Left hindlimb (tissue), 1 donor: ENCODE measurements around the gene RPL12.

Source experiments
- DNase-seq: peaks from one replicate; pipeline ENCODE4 v3.0.0-alpha.2; 2018

Gene RPL12

DNA sequence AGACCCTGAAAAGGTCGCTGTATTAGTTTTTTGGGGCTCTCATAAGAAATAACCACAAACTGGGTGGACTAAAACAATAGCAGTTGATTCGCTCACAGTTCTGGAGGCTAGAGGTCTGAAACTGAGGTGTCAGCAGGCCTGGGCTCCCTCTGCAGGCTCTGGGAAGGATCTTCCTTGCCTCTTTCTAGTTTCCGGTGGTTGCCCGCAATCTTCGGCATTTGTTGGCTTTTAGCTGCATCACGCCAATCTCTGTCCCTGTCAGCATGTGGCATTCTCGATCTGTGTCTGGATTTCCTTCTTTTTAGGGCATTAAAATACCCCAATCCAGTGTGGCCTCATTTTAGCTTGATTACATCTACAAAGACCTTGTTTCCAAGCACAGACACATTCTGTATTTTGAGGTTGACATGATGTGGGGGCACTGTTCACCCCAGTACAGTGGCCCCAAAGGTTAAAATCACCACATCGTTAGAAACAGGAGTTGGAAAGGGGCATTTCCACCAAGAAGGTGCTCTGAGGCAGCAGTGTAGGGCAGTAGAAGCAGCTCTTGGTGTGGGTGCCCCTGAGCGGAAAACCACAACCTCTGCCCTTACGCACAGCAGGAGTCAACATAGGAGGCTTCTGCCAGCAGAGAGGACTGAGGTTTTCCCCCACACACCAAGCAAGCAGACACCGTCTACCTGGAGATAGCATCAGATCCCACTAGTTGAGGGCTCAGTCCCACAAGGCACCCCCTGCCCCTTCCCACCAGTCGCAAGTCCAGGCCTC, 13.5 kb downstream of the RPL12 start:
- no peak for DNase-seq

DNA sequence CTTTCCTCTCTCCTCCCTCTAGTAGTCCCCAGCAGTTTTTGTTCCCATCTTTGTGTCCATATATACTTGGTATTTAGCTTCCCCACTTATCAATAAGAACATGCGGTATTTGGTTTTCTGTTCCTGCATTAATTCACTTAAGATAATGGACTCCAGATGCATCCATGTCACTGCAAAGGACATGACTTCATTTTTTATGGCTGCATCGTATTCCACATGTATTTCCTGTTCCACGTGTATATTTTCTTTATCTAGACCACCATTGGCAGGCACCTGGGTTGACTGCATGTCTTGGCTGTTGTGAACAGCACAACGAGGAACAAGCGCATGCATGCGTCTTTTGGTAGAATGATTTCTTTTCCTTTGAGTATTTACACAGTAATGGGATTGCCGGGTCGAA, 20.8 kb downstream of the RPL12 start:
- no peak for DNase-seq

DNA sequence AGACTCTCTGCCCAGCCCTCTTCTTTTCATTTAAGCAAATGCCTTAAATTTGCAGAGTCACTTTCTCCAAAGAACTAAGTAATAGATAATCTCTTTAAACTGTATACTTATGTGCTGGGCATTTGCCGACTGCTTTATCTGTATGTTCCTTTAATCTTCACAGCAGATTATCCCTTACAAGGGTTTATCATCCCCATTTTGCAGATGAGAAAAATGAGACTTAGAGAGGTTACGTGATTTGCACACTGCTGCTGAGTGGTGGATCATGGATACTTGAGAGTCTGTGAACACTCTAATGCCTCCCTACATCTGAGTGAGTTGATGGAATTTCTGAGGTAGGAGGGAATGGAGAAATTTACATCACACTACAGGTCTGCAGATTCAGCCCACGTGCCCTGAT, 22.9 kb downstream of the RPL12 start:
- no peak for DNase-seq

DNA sequence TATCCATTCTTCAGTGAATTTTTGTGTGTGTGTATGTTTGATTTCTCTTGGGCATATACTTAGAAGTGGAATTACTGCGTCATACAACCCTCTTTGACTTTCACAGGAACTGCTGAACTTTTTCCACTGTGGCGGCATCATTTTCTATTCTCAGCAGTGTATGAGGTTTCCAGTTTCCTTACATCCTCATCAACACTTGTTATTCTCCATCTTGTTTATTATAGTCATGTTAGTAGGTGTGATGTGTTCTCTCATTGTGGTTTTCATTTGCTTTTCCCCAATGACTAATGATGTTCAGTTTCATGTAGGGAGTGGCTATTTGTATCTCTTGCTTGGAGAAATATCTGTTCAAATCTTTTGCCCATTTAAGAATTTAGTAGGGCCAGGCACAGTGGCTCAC, 24.4 kb downstream of the RPL12 start:
- DNase-seq: no peak

DNA sequence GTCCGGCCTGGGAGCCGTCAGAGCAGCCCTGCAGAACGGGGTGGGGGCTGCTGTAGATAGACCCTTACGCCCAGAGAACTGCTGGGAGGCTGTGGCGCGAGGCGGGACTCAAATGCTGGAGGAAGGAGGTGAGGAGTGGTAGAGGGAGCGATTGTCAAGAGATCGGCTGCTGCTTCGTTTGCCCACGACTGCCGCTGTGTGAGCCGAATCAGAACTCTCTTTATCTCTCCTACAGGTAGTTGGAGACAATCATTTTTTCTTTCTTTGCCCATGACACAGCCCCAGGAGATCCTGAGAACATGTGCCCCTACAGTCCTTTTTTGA, 26.6 kb downstream of the RPL12 start:
- DNase-seq: no peak

DNA sequence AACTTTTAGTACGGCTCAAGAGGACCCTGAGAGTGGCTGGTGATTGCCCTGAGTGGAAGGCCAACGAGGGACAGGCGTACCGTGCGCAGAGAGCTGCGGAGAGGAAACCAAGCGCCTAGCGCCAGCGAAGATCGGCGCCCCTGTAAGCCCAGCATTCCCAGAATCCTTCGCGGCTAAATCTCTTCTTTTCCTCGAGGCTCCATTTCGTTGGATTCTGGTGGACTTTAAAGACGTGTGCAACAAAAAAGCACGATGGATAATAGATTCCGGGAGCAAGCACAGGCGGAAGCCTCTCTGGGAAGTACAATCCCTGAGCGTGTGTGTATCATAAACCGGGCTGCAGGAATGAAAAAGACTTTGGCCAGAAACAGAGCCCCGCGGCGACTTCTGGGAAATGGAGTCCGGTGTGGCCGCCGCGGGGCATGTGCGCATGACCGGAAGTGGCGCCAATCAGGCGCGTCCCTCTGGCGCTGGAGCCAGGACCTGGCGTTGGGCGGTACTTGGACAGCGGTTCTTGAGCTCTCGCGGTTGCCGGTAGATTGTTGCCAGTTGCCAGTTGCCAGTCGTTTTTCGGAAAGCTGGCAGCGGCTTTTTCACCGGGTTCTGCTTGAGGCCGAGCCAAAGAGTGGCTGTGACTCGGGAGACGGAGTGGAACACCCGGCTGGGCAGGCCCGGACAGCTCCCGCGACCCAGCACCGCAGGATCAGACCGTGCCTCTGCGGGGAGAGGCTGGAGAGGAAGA, 27.1 kb downstream of the RPL12 start, which contains the start of gene ZNF79:
TSS of gene ZNF79 (plus strand) at position 449 of the 742 bp plus-strand sequence. CDS start 406 bp downstream, outside the sequence.
- DNase-seq: peak; percentile 96

DNA sequence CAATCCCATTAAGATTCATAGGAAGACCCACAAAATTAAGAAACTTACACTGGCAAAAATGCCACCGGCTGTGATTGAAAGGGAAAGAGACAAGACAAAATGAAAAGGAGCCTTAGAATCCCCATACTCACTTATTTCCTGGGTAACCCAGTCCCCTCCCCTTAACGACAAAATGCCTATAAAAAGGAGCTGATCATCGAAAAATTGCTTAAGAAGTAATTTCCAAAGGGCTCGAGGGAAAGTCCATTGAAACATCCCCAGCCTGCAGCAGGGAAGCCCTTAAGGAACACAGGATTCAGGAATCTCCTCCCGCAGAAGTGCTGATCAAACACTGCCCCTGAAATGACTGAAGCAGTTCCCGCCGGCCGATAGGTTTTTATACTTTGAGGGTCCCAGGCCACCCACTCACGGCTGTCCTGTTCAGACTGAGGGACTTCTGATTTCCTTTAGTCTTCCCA, 27.7 kb downstream of the RPL12 start:
- DNase-seq: no peak

DNA sequence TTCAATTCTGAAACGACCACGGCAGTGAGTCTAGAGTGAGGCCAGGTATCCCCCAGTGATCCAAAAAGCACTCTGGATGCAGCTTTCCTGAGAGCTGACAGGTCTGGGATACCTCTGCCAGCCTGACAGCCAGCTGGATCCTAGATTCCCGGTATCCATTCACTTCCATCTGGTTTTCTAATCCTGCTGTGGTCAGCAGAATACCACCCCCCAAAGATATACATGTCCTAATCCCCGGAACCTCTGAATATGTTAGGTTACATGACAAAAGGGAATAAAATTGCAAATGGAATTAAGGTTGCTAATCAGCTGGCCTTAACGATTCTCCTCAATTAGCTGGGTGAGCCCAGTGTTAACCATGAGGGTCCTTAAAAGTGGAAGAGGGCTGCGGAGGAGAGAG, 28.4 kb downstream of the RPL12 start:
- no peak for DNase-seq

DNA sequence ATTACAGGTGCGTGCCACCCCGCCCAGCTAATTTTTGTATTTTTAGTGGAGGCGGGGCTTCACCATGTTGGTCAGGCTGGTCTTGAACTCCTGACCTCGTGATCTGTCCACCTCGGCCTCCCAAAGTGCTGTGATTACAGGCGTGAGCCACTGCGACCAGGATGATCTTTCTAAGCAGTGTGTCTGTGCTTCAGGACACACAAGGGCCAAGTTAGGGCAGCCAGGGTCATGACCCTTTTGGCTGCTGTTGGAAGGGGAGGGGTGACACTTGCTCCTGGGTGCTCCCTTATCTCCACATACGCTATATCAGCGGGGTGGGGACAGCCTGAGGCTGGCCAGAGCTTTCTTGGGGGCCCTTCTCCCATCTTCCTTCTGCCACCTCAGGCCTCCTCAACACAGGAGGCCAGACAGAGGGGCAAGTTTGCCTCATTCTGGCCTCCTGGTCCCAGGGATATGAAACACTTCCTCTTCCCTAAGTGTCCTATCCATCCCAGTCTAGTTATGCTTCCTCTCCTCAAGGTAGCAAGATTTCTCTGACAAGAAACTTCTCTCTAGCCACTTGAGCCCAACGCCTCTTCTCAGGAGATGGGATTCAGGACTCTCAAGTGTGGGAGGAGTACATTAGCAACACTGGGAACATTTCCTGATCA, 28.9 kb downstream of the RPL12 start:
- no peak for DNase-seq

DNA sequence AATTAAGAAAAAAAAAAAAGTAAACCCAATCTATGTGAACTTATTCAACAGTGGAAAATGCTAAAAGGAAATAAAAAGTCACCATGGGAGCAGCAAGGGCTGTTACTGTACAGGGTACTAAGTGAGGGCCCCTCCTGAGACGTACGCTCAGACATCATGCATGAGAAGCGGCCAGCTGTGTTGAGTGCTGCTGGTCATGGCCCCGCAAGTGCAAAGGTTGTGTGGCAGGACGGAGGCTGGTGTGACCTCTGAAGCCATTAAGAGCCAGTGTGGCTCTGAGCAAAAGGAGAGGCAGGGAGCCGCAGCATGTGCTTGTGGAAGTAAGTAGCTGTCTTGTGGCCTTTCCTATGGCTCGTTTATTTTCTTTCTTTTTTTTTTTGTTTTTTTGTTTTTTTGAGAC, 30.1 kb downstream of the RPL12 start:
- no peak for DNase-seq

DNA sequence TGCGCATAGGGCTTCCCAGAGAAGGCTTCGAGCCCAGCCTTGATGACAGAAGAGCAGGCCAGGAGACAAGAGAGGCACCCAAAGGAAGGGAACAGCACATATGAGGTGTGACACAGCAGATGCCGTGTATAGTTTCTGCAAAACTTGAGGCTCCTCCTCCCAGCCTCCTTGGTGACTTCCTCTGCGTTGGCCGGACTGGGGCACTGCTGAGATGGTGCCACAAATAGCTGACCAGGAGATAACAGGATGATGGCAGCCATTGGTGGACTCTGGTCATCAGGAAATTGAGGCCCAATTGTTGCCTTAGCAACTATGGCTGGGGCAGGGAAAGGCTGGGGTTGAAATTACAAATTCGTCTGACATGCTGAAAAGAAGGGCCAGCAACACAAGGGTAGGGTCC, 31.9 kb downstream of the RPL12 start:
- DNase-seq: no peak

DNA sequence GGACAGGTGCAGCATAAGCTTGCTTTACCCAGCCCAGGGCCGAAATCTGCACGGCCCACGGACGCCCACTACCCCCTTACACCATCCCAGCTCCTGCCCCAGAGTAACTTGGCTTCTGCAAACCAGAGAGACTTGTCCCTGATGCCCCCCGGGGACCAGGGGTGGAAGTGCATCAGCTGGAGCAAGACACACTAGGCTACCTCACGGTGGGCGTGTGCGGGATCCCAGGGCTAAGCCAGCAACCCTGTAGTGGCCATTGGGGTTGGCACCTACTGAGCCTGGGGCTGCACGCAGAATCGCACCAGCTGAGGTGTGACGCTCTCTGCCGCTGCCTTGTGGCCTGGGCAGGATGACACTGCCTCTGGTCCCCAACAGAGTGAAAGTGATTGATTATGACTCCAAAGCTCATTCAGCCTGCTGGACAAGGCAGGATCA, 33.2 kb downstream of the RPL12 start:
- DNase-seq: no peak

DNA sequence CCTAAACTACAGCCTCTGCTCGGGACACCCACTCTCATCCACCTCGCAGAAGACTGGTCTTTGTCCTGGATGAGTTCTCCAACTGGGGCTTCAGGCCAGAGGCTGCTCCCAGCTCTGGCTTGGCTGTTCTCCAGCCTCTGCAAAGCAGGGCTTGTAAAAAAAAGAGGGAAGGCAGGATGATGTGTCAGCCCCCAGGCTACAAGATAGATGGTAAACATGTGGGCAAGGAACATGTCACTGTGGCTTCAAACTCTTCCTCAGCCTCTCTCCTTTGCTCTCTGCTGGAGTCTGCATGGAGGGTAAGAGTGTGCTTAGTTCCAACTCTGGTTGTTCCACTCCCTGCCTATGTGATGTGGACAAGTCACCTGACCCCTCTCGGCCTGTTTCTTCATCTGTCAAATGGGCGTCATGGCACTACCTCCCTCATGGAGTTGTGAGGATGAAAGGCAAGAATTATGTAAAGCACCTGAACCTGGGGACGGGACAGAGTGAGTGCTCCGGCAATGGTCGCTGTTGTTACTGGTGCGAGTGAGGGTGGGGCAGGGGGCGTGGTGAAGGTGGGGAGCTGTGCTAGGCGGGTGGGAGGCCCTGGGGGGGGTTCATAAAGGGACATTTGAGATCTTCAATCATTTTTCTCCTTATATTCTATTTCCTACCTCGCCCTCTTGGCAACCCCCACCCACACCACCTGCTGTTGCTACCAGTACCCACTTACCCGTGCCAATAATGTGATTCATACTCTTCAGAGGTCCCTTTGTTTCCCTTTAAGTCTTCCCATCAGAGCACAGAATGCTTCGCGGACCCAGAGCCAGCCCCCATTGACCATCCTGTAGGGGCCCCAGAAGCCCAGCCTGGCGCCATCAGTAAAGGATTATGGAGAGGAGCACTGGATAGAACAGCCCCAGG, 33.8 kb downstream of the RPL12 start:
- DNase-seq: no peak

DNA sequence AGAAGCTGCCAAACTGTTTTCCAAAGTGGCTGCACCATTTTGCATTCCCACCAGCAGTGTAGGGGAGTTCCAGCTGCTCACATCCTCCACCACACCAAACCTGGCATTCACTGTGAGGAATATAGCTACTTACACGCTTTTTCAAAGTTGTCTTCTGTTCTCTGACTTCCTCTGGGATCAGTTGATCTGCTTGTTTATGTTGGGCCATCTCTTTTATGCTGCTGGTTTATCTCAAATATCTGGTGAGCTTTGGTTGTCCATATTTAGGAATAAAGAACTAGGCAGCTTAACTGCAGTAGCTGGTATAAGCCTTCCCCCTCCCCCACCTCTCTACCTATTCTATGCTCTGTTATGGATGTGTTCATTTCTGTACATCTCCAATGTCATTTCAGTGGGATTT, 35.5 kb downstream of the RPL12 start:
- DNase-seq: no peak

DNA sequence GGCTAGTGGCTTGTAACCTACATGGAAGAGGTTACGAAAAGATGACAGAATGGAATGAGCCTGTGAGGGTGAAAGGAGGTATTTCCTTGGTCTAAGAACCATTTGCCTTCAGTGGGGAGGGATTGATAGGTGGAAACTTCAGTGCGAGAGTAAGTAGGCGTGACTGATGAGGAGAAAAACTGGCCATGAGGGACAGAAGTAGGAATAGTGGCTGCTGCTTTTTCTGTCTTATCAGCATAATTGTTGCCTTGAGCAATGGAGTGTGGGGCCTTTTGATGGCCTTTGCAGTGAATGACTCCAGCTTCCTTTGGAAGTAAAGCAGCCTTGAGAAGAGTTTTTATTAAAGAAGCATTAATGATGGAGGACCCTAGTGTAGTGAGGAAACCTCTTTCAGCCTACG, 36.1 kb downstream of the RPL12 start:
- DNase-seq: no peak

DNA sequence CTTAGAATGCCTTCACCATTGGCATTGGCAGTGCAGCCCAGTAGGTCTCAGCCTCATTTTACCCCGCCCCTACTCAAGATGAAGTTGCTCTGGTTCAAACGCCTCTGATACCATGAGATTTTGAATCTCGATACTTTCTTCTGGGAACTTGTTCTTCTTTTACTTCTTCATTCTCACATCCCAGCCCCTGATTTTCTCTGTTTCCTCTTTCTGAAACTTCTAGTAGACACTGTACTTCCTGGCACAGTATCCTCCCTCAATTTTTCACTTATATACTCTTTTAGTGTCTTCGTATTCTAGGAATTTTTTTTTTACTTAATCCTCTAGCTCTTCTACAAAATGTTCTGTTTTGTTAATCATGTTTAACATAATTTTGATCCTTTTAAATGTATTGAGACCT, 40.1 kb downstream of the RPL12 start:
- no peak for DNase-seq

DNA sequence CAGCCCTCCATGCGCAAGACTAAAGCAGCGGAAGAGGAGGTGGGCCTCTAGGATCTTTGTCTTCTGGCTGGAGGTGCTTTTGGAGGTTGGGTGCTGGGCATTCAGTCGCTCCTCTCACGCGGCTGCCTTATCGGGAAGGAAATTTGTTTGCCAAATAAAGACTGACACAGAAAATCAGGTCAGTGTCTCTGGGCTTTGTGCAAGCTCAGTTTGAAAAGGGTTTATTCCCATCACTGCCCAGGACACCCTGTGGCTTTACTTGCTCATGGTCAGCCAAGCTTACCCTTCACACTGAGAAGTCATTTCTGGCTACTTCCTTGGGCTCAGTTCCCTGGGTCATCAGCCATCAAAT, 43.7 kb downstream of the RPL12 start:
- DNase-seq: no peak

DNA sequence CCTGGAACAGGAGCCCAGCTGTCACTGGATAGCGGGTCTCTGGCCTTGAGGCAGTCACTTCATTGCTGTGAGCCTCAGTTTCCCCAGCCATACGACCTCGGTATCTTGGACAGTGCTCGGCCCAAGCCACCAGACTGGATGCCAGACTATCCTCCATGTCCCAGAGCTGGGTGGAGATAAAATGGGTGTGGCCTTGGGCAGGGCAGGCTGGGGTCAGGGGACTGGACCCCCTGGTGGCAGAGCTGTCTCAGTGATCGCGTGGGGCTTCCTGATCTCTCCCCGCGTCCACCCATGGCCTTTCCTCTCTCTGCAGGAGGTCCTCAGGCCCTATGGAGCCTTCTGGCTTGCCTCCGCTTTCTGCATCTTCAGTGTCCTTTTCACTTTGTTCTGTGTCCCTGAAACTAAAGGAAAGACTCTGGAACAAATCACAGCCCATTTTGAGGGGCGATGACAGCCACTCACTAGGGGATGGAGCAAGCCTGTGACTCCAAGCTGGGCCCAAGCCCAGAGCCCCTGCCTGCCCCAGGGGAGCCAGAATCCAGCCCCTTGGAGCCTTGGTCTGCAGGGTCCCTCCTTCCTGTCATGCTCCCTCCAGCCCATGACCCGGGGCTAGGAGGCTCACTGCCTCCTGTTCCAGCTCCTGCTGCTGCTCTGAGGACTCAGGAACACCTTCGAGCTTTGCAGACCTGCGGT, 44.3 kb downstream of the RPL12 start:
- no peak for DNase-seq

DNA sequence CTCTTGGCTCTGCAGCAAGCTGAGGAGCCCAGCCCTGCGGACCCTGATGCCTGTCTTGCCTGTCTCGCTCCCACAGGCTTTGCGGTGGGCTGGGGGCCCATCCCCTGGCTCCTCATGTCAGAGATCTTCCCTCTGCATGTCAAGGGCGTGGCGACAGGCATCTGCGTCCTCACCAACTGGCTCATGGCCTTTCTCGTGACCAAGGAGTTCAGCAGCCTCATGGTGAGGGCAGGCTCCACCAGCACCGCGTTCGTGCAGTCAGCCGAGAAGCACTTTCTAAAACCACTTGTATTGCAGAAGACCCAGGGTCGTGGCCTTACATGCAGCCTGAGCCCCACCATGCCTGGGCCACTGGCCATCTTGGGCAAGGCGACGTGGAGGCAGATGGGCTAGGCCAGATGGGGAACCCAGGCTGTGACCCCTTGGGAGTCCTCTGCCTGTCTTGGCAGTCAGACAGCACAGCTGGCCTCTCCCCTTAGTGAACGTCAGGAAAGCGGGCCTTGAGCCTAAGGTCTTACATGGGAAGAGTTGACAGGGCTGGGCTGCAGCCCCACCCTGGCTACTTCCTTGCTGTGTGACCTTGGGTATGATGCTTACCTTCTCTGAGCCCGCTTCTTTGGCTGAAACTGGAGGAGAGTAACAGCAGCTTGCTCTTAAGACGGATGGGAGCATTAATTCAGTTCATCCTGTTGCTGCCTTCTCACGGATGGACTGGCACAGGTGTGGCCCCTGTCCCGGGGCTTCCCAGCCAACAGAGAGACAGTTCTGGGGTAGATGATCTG, 45.7 kb downstream of the RPL12 start:
- DNase-seq: no peak

DNA sequence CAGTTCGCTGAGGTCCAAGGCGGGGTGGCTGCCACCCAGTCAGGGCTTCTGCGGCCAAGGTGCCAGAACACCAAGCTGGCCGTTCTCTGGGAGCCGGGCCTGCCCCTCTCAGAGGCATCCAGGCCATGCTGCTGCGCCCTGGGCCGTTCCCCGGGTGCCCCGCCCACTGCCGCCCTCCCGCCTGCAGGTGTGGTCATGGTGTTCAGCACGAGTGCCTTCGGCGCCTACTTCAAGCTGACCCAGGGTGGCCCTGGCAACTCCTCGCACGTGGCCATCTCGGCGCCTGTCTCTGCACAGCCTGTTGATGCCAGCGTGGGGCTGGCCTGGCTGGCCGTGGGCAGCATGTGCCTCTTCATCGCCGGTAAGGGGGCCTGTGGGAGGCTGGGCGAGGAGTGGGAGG, 46.6 kb downstream of the RPL12 start:
- no peak for DNase-seq

DNA sequence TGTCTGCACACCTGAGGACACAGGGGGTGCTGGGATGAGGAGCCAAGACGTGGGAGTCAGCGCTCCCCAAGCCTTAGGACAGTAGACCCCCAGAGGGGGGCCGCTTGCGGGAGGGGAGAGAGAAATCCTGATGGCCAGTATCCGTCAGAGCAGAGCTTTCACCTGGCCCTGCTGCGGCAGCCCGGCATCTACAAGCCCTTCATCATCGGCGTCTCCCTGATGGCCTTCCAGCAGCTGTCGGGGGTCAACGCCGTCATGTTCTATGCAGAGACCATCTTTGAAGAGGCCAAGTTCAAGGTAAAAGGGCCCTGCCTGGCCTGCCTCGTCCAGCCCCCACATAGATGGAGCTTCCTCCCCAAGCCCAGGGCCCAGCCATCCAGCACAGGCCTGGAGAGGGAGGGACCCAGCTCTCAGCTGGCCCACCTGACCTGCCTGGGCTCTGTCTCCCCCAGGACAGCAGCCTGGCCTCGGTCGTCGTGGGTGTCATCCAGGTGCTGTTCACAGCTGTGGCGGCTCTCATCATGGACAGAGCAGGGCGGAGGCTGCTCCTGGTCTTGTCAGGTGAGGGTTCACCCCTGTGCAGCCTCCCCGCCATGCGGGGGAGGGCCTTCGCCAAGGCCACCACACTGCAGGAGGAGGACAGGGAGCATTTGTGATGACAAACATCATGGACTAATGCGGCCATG, 47.6 kb downstream of the RPL12 start:
- DNase-seq: no peak
